K562 (cell line): ENCODE measurements around the gene CTNNA3. TPM values are rescaled to one million over a fixed set of nuclear protein-coding genes. Genes with fewer than 3 reads are reported as not detected.

ENCODE experiments used
- ATAC-seq: fragments of 200-7000 bp; cut with Tn5 transposase; 3 replicates; pipeline ENCODE4 v1.9.1; 2020; ENCODE audit warnings: moderate library complexity
- BruUV-seq: library from RNA; stranded (reverse); fragments of 400-500 nt; replicated peaks from 2 replicates; lab custom pipeline; 2021; lab: Mats Ljungman, UMichigan
- CTCF ChIA-PET: fragments of 300-600 bp; formaldehyde crosslinking; extraction: SDS; loops from one replicate; lab custom pipeline; 2021; ENCODE audit warnings: low intra/inter-chr PET ratio; lab: Yijun Ruan, JAX
- POLR2A ChIA-PET: fragments of 300-600, 350-650 bp; sonication (Branson Sonifier 250); formaldehyde crosslinking; extraction: SDS; loops from one replicate; lab custom pipeline; 2021; ENCODE audit warnings: antibody characterized with exemption, inconsistent platforms; lab: Yijun Ruan, JAX
- DNase-seq, 4 experiments: peaks; one replicate each; pipeline versions ENCODE4 v3.0.0 to v3.0.0-alpha.2; 2011 to 2018; ENCODE audit warnings: low spot score in 3 of 4, mixed read lengths in 3 of 4; ENCODE audit errors: extremely low read depth in 1 of 4
- FAIRE-seq: peaks from 2 replicates; lab custom pipeline; 2011; peaks lifted over from hg19 to GRCh38; lab: Jason Lieb, UNC
- H2AFZ ChIP-seq: 2 replicates; pipeline ENCODE4 v1.6.0; 2011; ENCODE audit warnings: low read depth, low read length, control low read depth, inconsistent platforms
- H3K27ac ChIP-seq: fragments of 200-600 bp; 3 replicates; pipeline ENCODE4 v1.8.0; 2011; ENCODE audit warnings: low read depth, mild to moderate bottlenecking, control low read depth, inconsistent platforms, low read length, moderate library complexity, mixed read lengths; ENCODE audit errors: extremely low read depth
- H3K27me3 ChIP-seq, 2 experiments: fragments of 300-600 bp in 1 of 2; 2 replicates in 1 of 2; 3 replicates in 1 of 2; pipeline versions ENCODE4 v1.6.0 to v1.8.0; 2011; ENCODE audit warnings: inconsistent platforms in 2 of 2, low read length in 2 of 2, mild to moderate bottlenecking in 1 of 2, mixed read lengths in 1 of 2, moderate library complexity in 1 of 2; ENCODE audit not compliant: control insufficient read depth in 2 of 2, insufficient read depth in 2 of 2
- H3K36me3 ChIP-seq: fragments of 300-600 bp; 3 replicates; pipeline ENCODE4 v1.8.0; 2011; ENCODE audit warnings: mild to moderate bottlenecking, low read length, inconsistent platforms; ENCODE audit not compliant: control insufficient read depth, insufficient read depth
- H3K4me1 ChIP-seq, 2 experiments: fragments of 200-600 bp in 1 of 2; replicated peaks in 1 of 2; 2 replicates in 1 of 2; 3 replicates in 1 of 2; pipeline versions ENCODE4 v1.5.1 to v1.8.0; 2011; ENCODE audit warnings: inconsistent platforms in 2 of 2, low read length in 2 of 2, mild to moderate bottlenecking in 1 of 2, mixed read lengths in 1 of 2, moderate library complexity in 1 of 2; ENCODE audit not compliant: control insufficient read depth in 2 of 2, insufficient read depth in 2 of 2
- H3K4me2 ChIP-seq: 2 replicates; pipeline ENCODE4 v1.6.1; 2011; ENCODE audit warnings: low read length, control low read depth, inconsistent platforms, mixed read lengths; ENCODE audit not compliant: insufficient read depth
- H3K4me3 ChIP-seq: fragments of 200-600 bp; sonication (generic), shearing (Covaris generic); 2 replicates; pipeline ENCODE4 v1.5.1; 2016; ENCODE audit warnings: control low read depth, inconsistent platforms
- H3K79me2 ChIP-seq: fragments of 200-600 bp; 3 replicates; pipeline ENCODE4 v1.8.0; 2011; ENCODE audit warnings: low read length, inconsistent platforms; ENCODE audit not compliant: control insufficient read depth, insufficient read depth
- H3K9ac ChIP-seq, 2 experiments: 2 replicates each; pipeline versions ENCODE4 v1.6.0 to v1.6.1; 2011; ENCODE audit warnings: low read depth in 2 of 2, low read length in 2 of 2, control low read depth in 1 of 2, inconsistent platforms in 1 of 2, mild to moderate bottlenecking in 1 of 2, mixed read lengths in 1 of 2; ENCODE audit not compliant: insufficient read depth in 1 of 2
- H3K9me1 ChIP-seq: one replicate; pipeline ENCODE4 v1.6.0; 2011; ENCODE audit warnings: inconsistent platforms, mild to moderate bottlenecking, low read length, moderate library complexity; ENCODE audit not compliant: control insufficient read depth, insufficient read depth
- H3K9me3 ChIP-seq: replicated peaks from 2 replicates; pipeline ENCODE4 v1.5.1; 2011; ENCODE audit warnings: low read depth, low read length, inconsistent platforms; ENCODE audit not compliant: control insufficient read depth, insufficient read depth
- H4K20me1 ChIP-seq: replicated peaks from 2 replicates; pipeline ENCODE4 v1.6.1; 2011; ENCODE audit warnings: low read length, inconsistent platforms, mixed read lengths; ENCODE audit not compliant: control insufficient read depth, insufficient read depth
- CBFA2T2 ChIP-seq: fragments of 450-650 bp; conservative IDR thresholded peaks from 2 replicates; pipeline ENCODE4 v1.6.1; 2017; ENCODE audit warnings: mild to moderate bottlenecking
- COPS2 ChIP-seq: fragments of 450-650 bp; conservative IDR thresholded peaks from 2 replicates; pipeline ENCODE4 v1.6.1; 2016; ENCODE audit warnings: mild to moderate bottlenecking, moderate library complexity
- NCOA6 ChIP-seq: fragments of 450-650 bp; IDR thresholded peaks from 2 replicates; pipeline ENCODE4 v1.6.1; 2017; ENCODE audit warnings: mild to moderate bottlenecking
- TAF15 ChIP-seq: fragments of 200-400 bp; formaldehyde crosslinking; IDR thresholded peaks from 2 replicates; pipeline ENCODE4 v1.6.1; 2017; ENCODE audit warnings: mild to moderate bottlenecking, low read depth, low read length, moderate library complexity
- ZNF76 ChIP-seq: fragments of 250-450 bp; sonication (Bioruptor Pico); IDR thresholded peaks from 2 replicates; pipeline ENCODE4 v1.4.0; 2020; ENCODE audit warnings: mild to moderate bottlenecking, moderate library complexity, borderline replicate concordance
- ZNF79 ChIP-seq: fragments of 250-450 bp; sonication (Bioruptor Pico); IDR thresholded peaks from 2 replicates; pipeline ENCODE4 v1.4.0; 2020; ENCODE audit warnings: low read depth, mild to moderate bottlenecking, moderate library complexity
- in situ Hi-C: fragments of 300-500 bp; cut with MboI; formaldehyde crosslinking; loops from 4 replicates; pipeline ENCODE4 v1.15.0; 2018; ENCODE audit warnings: inconsistent platforms, mixed read lengths
- intact Hi-C: fragments of 100-400 bp; cut with micrococcal nuclease; formaldehyde crosslinking; loops from 2 replicates; pipeline ENCODE4 v1.14.2; 2022
- polyA plus RNA-seq, 8 experiments: library from polyadenylated mRNA; depleted of rRNA in 4 of 8; stranded (reverse) in 5 of 8; unstranded in 3 of 8; fragments of >200 nt; fragmentation: Nextera tagmentation in 2 of 8; fragmentation: Illumina TruSeq in 1 of 8; extraction: Ambion mirVana in 2 of 8; extraction: Trizol in 1 of 8; gene quantifications; 2 replicates each; pipeline versions ENCODE4 v1.2.1 to v1.2.3, GENCODE V29; 2011 to 2014; ENCODE audit warnings: inconsistent platforms in 1 of 8, missing spikeins in 1 of 8
- total RNA-seq, 7 experiments: library from RNA; depleted of rRNA in 6 of 7; stranded (reverse); fragments of >200 nt in 6 of 7; fragmentation: Illumina TruSeq in 2 of 7; extraction: Trizol in 2 of 7; gene quantifications; 2 replicates each; pipeline versions ENCODE4 v1.2.1 to v1.2.3, GENCODE V29; 2011 to 2021; ENCODE audit warnings: low replicate concordance in 1 of 7

The CTNNA3 gene
- total and polyA plus RNA-seq, 9 of the 15 experiments (the other 6 are each of a cell fraction or from before 2014, with no cell fraction given) = 0.04 TPM; not detected in 8

GRCh38 chr10:67630904-67631303, 65.1 kb downstream of the CTNNA3 start:
- Histone ChIP-seq H3K79me2 (no peaks in the 10 kb centered on the region), H2AFZ (no peak overlapping the region), H3K9ac (no peak overlapping the region), H3K9me1 (no peaks in the 10 kb centered on the region), H3K4me2 (no peak overlapping the region), H3K9me3 (no peaks in the 10 kb centered on the region), H3K4me1 (no peaks in the 10 kb centered on the region), H3K4me3 (no peak overlapping the region), H3K27ac (no peak overlapping the region), H4K20me1 (no peaks in the 10 kb centered on the region), H3K36me3 (no peaks in the 10 kb centered on the region), H3K27me3 (no peaks in the 10 kb centered on the region)
- POLR2A ChIA-PET = no interaction called here
- CTCF ChIA-PET = no interaction called here
- BruUV-seq = no TSS peak
- TF ChIP-seq CBFA2T2 = no peak
- no peak for TF ChIP-seq ZNF76
- in situ Hi-C loops = no loop called here
- DNase-seq (no peak), ATAC-seq (no peak), FAIRE-seq (no peak)
- intact Hi-C loops = no loop called here

GRCh38 chr10:67629461-67629971, 66.5 kb downstream of the CTNNA3 start:
- Histone ChIP-seq H3K79me2 (no peaks in the 10 kb centered on the region), H3K4me3 (no peak overlapping the region), H3K27me3 (no peaks in the 10 kb centered on the region), H3K4me2 (no peak overlapping the region), H3K36me3 (no peaks in the 10 kb centered on the region), H2AFZ (no peak overlapping the region), H3K9me1 (no peaks in the 10 kb centered on the region), H4K20me1 (no peaks in the 10 kb centered on the region)
- in situ Hi-C loops (no loop called here), intact Hi-C loops (no loop called here)
- no peak for DNase-seq
- no peak for FAIRE-seq
- CTCF ChIA-PET = no interaction called here
- TF ChIP-seq ZNF79 (no peak), NCOA6 (no peak), TAF15 (no peak), COPS2 (no peak)
- TF ChIP-seq, all 486 proteins: peak for 0
- ATAC-seq = no peak
- Histone ChIP-seq H3K9ac (no peak overlapping the region), H3K27ac (no peak overlapping the region), H3K4me1 (no peaks in the 10 kb centered on the region), H3K9me3 (no peaks in the 10 kb centered on the region)
- POLR2A ChIA-PET = no interaction called here
- no TSS peak for BruUV-seq
